GM18867 (cell line): Measurements from ENCODE around the gene VCAN.

Source experiments
- ATAC-seq: cut with Tn5 transposase; IDR thresholded peaks from one replicate; pipeline ENCODE4 v1.9.1; 2021; ENCODE audit warnings: mild to moderate bottlenecking, moderate library complexity; ENCODE audit not compliant: unreplicated experiment

Gene VCAN

DNA sequence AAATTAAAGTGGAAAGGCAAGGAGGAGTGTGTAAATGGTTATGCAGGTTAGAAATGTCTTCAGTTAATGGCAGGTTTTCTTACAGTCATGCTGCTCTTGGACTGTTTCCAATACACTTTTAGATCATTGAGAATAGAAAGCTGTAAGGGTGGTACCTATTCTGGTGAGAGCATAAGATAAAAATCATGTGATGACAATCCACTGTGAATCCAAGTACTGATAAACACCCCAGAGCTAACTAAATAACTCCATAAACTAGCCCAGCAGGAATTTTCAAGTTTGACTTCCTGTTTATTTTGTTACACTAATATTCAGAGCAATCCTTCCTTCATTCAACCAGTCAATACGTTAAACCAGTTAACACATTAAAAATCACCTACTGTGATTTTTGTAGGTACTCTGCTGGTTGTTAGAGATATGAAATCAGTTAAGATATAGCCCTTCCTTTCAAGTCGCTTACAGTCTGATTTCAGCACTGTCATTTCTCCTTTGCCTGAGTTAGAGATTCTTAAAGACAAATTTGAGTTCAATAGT, 22.6 kb downstream of the VCAN start:
- ATAC-seq = no peak

DNA sequence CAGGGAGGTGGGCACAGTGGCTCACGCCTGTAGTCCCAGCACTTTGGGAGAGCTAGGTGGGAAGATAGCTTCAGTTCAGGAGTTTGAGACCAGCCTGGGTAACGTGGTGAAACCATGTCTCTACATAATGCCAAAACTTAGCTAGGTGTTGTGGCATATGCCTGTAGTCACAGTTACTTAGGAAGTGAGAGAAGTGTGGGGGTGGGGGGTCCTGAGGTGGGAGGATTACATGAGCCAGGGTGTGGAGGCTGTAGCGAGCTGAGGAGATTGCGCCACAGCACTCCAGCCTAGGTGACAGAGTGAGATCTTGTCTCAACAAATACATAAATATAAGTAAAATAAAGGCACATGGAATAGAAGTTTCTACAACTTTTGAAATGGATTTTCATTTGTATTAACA, 23.1 kb downstream of the VCAN start:
- ATAC-seq = no peak

- no peak for ATAC-seq
Measured at GRCh38 chr5:83496626-83497025, 25.1 kb downstream of the VCAN start.

DNA sequence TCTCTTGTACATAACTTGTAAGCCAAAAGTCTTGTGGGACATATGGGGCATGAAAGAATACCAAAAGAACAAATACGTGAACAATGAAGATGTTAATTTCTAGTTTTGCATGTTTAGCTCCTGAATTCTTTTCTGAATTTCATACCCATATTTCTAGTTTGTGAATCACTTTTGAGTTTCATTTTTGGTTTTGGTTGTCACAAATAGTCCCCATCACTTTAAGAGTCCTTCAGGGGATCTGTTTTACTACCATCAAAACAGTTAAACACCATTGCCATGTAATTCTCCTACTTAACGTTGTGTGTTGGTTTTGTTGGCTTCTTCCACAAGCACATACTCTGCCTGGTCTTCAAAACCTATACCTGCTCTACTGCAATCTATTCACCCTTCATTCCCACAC, 27.0 kb downstream of the VCAN start:
- peak; percentile 79 for ATAC-seq

GRCh38 chr5:83503662-83504061, 32.1 kb downstream of the VCAN start:
- no peak for ATAC-seq

- no peak for ATAC-seq
Measured at GRCh38 chr5:83507431-83507830, 35.9 kb downstream of the VCAN start.

DNA sequence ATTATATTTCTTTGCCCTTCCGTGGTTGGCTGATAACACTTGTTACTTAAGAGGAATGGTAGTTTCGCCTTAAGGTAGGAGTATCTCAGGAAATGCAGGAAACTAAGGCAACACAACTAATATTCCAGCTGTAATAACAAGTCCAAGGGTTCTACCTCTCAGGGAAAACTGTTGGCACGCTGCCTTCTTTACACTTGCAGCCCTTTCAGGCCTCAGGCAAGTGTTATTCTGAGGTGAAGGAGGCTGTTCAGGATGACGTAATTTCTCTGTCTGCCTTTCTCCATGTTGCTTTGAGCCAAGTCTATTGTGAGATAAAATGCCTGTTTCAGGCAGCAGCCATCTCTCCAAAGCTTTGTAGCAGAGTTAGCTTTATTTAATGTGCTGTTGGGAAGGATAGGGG, 38.0 kb downstream of the VCAN start:
- ATAC-seq = no peak

GRCh38 chr5:83510260-83510659, 38.7 kb downstream of the VCAN start:
- peak; percentile 95 for ATAC-seq

DNA sequence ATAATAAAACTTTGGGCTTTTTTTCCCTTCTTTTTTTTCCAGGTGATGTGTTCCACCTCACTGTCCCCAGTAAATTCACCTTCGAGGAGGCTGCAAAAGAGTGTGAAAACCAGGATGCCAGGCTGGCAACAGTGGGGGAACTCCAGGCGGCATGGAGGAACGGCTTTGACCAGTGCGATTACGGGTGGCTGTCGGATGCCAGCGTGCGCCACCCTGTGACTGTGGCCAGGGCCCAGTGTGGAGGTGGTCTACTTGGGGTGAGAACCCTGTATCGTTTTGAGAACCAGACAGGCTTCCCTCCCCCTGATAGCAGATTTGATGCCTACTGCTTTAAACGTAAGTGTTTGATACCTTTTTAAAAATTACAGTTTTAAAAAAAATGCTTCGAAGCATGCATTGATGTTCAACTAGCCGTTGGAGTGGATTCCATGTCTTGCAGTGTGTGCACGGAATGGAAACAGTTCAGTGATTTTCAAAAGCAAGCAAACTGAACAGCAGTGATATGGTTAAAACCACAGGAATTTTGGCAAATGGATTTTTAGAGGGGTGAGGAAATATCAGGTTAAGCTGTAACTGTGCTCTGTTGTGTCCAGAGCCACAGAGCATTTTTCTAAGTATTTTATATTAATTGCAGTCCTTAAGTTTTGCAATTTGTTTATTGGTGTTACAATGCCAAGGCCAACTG, 40.7 kb downstream of the VCAN start:
- ATAC-seq = no peak

GRCh38 chr5:83513081-83513480, 41.5 kb downstream of the VCAN start:
- no peak for ATAC-seq

DNA sequence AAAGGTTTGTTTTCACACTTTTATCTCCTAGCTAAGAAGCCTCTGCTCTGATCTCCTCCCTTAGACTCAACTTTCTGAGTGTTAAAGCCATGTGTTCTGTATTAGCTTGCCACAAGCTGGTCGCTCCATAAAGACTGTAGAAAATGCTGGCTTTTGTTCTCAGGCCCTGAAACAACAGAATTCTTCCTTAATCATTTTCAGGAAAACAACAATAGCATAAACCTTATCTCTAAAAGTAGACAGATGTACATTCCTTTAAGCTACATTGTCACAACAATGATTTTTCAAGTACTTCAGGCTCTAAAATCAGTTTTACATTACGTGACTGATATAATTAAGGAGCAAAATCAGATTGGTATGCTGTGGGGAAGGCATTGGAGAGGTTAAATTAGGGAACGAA, 41.9 kb downstream of the VCAN start:
- no peak for ATAC-seq

DNA sequence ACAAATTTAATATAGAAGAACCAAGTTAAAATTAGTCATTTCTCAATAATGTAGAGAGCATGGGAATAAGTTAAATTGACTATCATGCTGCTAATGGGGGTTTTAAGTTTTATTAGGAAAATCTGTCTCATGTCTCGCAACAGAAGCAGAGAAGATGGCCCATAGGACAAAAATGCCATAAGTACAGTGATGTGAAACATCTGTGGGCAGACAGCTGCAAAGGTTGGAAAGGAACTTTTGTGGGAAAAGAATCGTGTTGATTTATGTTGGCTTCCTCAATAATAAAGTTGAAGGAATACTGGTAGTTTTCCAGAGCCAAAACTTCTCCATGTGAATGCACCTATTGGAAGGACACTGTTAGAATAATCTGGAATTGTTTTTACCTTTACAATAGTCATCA, 44.8 kb downstream of the VCAN start:
- ATAC-seq = no peak

DNA sequence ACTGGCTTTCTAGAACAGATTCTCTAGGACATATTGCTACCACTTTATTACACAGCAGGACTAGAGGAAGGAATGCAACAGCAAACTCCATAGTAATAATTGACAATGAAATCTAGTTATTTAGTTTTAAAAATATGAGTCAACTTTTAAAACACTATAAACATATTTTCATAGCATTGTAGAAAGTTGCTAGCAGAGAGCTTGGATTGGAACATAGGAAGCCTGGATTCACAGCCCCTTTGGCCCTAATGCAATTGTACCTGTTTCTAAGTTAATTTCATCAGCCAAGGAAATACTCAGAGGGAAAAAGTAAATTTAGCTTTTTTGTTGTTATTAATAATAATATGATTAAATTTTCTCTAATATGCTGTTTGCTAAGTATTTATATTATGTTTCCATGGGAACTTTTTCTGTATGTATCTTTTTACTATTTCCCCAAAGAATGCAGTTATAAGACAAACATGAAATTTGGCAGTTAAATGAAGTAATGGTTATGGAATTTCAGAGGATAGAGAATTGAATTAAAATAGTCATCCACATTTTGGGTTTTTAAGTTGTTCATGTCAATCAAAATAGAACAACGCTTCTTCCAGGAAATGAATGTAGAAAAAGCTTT, 45.6 kb downstream of the VCAN start:
- no peak for ATAC-seq

GRCh38 chr5:83517688-83518085, 46.1 kb downstream of the VCAN start:
- no peak for ATAC-seq

GRCh38 chr5:83518319-83519061, 46.9 kb downstream of the VCAN start:
- ATAC-seq = no peak

GRCh38 chr5:83522446-83522845, 50.9 kb downstream of the VCAN start:
- no peak for ATAC-seq

- ATAC-seq = no peak
Measured at GRCh38 chr5:83523929-83524328, 52.4 kb downstream of the VCAN start.

DNA sequence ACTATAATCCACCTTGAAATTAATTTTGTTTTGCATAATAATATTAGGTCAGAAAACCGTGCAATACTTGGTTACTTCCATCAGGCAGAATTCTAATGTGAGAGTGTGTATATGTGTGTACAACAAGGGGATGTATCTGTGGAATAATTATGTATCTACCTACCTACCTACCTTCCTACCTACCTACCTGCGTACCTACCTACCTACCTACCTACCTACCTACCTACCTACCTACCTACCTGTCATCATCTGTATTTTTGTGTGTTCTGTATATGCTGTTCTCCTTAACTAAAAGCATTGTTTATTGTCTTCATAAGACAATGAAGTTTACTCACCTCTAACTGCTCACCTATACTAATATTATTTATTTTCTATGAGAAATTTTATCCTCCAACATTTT, 52.8 kb downstream of the VCAN start:
- ATAC-seq = no peak

DNA sequence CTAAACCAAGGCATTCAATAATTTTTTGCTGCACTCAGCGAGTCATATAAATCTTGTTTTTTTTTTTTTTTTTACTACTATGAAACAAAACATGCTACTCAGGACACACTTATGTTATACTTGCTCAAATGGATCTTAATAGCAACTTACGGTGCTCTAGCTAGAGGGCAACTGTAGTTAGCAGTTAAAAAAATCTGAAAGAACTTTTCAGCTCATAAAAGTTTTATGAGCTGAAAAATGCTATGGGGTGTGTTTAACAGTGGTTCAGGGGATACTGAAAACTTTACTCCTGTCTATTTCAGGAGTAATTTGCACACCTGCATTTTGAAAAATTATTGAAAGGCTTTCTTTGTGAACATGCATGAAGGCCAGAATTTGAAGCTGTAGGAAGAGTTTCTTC, 53.4 kb downstream of the VCAN start:
- ATAC-seq = no peak

- ATAC-seq = no peak
Measured at GRCh38 chr5:83526289-83526688, 54.7 kb downstream of the VCAN start.

DNA sequence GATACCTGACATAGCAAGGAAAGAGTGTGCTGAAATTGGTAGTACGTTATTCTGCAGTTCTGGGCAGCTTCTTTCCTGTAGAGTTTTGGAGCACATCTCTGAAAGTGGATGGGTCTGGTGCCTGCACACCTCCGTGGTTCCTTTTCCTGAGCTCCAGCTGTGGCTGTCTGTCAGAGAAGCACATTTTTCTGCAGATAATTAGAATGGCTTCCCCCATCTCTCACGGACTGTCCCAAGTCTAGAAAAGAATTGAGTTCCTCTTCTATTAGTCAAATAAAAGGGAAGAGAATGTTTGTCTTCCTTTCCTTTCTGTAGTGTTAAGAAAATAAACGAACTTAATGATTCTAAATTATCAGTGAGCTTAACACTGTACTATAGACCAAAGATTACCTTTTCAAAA, 55.7 kb downstream of the VCAN start:
- ATAC-seq = no peak
